ENCODE measurements around the gene RAB24. TPM values are rescaled to one million over a fixed set of nuclear protein-coding genes. Genes with fewer than 3 reads are reported as not detected.
"Not testable (repeated sequence)": the region's sequence is repeated elsewhere in the genome, so short reads cannot be mapped to it uniquely, and the experiment has no call there.

The RAB24 gene
- total RNA-seq, 3 donors from 2014 or later: 26.3 to 29.8 (median 27.5) TPM

- no peaks in the 10 kb centered on the region for H3K27me3 Mint-ChIP-seq (ENCODE audit: low read depth)
- ATAC-seq (no peak), DNase-seq (no peak)
- H3K9me3 Mint-ChIP-seq: no peaks in the 10 kb centered on the region
- H3K4me3 Mint-ChIP-seq: no peak overlapping the region
- peaks cover 48% of the 10 kb centered on the region for H3K36me3 Mint-ChIP-seq (ENCODE audit: insufficient read depth)
- H3K4me1 Mint-ChIP-seq (ENCODE audit: low read depth): no peaks in the 10 kb centered on the region
Observed at GRCh38 chr5:177269232-177269895, 34.2 kb downstream of the RAB24 start.

- ATAC-seq: no peak
- Mint-ChIP-seq H3K9me3 (no peaks in the 10 kb centered on the region), H3K4me1 (ENCODE audit: low read depth) (no peaks in the 10 kb centered on the region), H3K36me3 (ENCODE audit: insufficient read depth) (peaks cover 49% of the 10 kb centered on the region), H3K27me3 (ENCODE audit: low read depth) (no peaks in the 10 kb centered on the region), H3K4me3 (no peak overlapping the region)
- no peak for DNase-seq
Observed at GRCh38 chr5:177265395-177265794, 38.1 kb downstream of the RAB24 start.

- no peaks in the 10 kb centered on the region for H3K9me3 Mint-ChIP-seq
- H3K27me3 Mint-ChIP-seq (ENCODE audit: low read depth): no peaks in the 10 kb centered on the region
- DNase-seq (no peak), ATAC-seq (no peak)
- no peak overlapping the region for H3K4me3 Mint-ChIP-seq
- no peaks in the 10 kb centered on the region for H3K4me1 Mint-ChIP-seq (ENCODE audit: low read depth)
- H3K36me3 Mint-ChIP-seq (ENCODE audit: insufficient read depth): peaks cover 52% of the 10 kb centered on the region
Observed at GRCh38 chr5:177264178-177264577, 39.3 kb downstream of the RAB24 start.

DNA sequence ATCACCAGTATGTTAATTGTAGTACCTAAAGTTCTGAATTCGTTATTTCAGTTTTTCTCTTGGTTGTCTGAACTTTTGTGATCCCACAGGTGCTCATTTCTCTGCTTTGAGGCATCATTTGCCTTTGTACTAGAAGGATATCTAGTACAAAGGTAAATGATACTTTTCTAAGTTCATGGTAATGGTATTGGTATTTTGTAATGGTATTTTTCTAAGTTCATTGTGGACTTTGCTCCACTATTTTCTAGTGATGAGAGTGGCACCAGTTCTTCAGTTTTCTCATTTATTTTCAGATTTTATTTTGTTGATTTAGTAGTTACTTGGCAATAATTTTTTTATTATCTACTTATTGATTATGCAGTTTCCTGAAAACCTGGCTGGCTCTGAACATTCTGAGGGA lies 42.0 kb downstream of the RAB24 start:
- DNase-seq: no peak

DNA sequence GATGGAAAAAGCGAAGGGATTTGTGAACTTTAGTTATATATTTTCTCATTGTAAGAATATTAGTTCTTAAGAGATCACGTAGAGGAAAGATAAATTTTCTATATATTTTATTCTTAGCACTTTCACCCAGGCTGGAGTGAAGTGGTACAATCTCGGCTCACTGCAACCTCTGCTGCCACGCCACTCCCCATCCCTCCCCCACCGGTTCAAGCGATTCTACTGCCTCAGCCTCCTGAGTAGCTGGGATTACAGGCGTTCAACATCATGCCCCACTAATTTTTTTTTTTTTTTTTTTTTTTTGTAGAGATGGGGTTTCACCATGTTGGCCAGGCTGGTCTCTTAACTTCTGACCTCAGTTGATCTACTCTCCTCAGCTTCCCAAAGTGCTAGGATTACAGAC lies 42.6 kb downstream of the RAB24 start:
- DNase-seq: no peak

More for the DNA sequence above, 42.0 kb downstream of the RAB24 start:
- H3K36me3 Mint-ChIP-seq (ENCODE audit: insufficient read depth): peaks cover 49% of the 10 kb centered on the region
- no peak for ATAC-seq
- H3K27me3 Mint-ChIP-seq (ENCODE audit: low read depth): no peaks in the 10 kb centered on the region
- no peaks in the 10 kb centered on the region for H3K9me3 Mint-ChIP-seq
- H3K4me1 Mint-ChIP-seq (ENCODE audit: low read depth): no peaks in the 10 kb centered on the region
- no peak overlapping the region for H3K4me3 Mint-ChIP-seq

GRCh38 chr5:177258711-177259110 lies 44.8 kb downstream of the RAB24 start:
- H3K4me1 Mint-ChIP-seq (ENCODE audit: low read depth); H3K9me3 Mint-ChIP-seq; DNase-seq; H3K4me3 Mint-ChIP-seq; H3K27me3 Mint-ChIP-seq (ENCODE audit: low read depth); ATAC-seq: not testable (repeated sequence)
- H3K36me3 Mint-ChIP-seq (ENCODE audit: insufficient read depth): peaks cover 39% of the 10 kb centered on the region

More for the DNA sequence above, 42.6 kb downstream of the RAB24 start:
- Mint-ChIP-seq H3K9me3 (no peaks in the 10 kb centered on the region), H3K27me3 (ENCODE audit: low read depth) (no peaks in the 10 kb centered on the region), H3K36me3 (ENCODE audit: insufficient read depth) (peaks cover 44% of the 10 kb centered on the region), H3K4me3 (no peak overlapping the region), H3K4me1 (ENCODE audit: low read depth) (no peaks in the 10 kb centered on the region)
- ATAC-seq: no peak

- ATAC-seq (no peak), DNase-seq (no peak)
- Mint-ChIP-seq H3K4me1 (ENCODE audit: low read depth) (no peaks in the 10 kb centered on the region), H3K36me3 (ENCODE audit: insufficient read depth) (peaks cover 35% of the 10 kb centered on the region), H3K4me3 (no peak overlapping the region), H3K9me3 (no peaks in the 10 kb centered on the region), H3K27me3 (ENCODE audit: low read depth) (no peaks in the 10 kb centered on the region)
Observed at GRCh38 chr5:177256296-177256695, 47.2 kb downstream of the RAB24 start.

DNA sequence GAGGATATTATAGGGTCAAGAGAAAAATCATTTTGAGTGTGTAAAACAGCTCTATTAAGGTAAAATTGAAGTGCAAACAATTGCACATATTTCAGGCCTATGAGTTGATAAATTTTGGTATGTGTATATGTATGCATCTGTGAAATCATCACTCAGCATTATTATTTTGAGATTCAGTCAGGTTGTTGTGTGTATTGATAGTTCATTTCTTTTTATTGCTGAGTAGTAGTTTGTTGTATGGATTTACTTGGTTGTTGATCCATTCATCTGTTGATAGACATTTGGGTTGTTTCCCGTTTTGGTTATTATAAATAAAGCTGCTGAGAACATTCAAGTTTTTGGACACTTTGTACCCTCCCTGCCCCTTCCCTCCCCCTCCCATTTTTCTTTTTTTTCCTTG lies 50.3 kb downstream of the RAB24 start:
- H3K36me3 Mint-ChIP-seq (ENCODE audit: insufficient read depth): peaks cover 18% of the 10 kb centered on the region
- no peak for DNase-seq
- H3K4me1 Mint-ChIP-seq (ENCODE audit: low read depth): no peaks in the 10 kb centered on the region
- no peaks in the 10 kb centered on the region for H3K9me3 Mint-ChIP-seq
- no peaks in the 10 kb centered on the region for H3K27me3 Mint-ChIP-seq (ENCODE audit: low read depth)
- no peak overlapping the region for H3K4me3 Mint-ChIP-seq
- ATAC-seq: no peak

Other genes with a start within 250 kb of the RAB24 start
- 1 to 10 TPM in 2 of 3 donors, under 1 TPM in 1; 0.98 to 3.5 (median 2.7) TPM for gene FGFR4, start 216.8 kb downstream of the RAB24 start, total RNA-seq
- 10 to 100 TPM; 59.3 to 71.6 (median 67.6) TPM for gene NSD1, start 169.9 kb downstream of the RAB24 start, total RNA-seq
- gene PRELID1, start 80 bp upstream of the RAB24 start, total RNA-seq: 100 to 1,000 TPM; 293 to 372 (median 302) TPM
- gene MXD3, start 8.2 kb upstream of the RAB24 start, total RNA-seq: 1 to 10 TPM; 3.7 to 5.1 (median 4.3) TPM
- gene LMAN2, start 47.9 kb upstream of the RAB24 start, total RNA-seq: 100 to 1,000 TPM; 120 to 129 (median 127) TPM
- 10 to 100 TPM; 43.7 to 62.3 (median 46.2) TPM for gene RGS14, start 54.2 kb upstream of the RAB24 start, total RNA-seq
- not detected for gene SLC34A1, start 80.7 kb upstream of the RAB24 start, total RNA-seq
- gene PFN3, start 96.9 kb upstream of the RAB24 start, total RNA-seq: not detected
- gene F12, start 105.8 kb upstream of the RAB24 start, total RNA-seq: 1 to 10 TPM; 1.7 to 5.7 (median 3.1) TPM
- gene GRK6, start 123.0 kb upstream of the RAB24 start, total RNA-seq: 100 to 1,000 TPM; 140 to 163 (median 158) TPM
- 10 to 100 TPM; 11.7 to 19.8 (median 14.2) TPM for gene PRR7, start 143.1 kb upstream of the RAB24 start, total RNA-seq
- gene DBN1, start 169.9 kb upstream of the RAB24 start, total RNA-seq: 10 to 100 TPM; 16.6 to 48.5 (median 21.6) TPM
- gene PDLIM7, start 193.9 kb upstream of the RAB24 start, total RNA-seq: 10 to 100 TPM; 18.0 to 22.1 (median 19.0) TPM
- gene DOK3, start 206.1 kb upstream of the RAB24 start, total RNA-seq: 1 to 10 TPM; 8.2 to 9.2 (median 8.7) TPM
- 100 to 1,000 TPM; 203 to 220 (median 207) TPM for gene DDX41, start 213.2 kb upstream of the RAB24 start, total RNA-seq